Liver (tissue), 9 donors: ENCODE data around the gene EML4. TPM values are rescaled to one million over a fixed set of nuclear protein-coding genes. Genes with fewer than 3 reads are reported as not detected.
"Not testable (repeated sequence)": the region's sequence is repeated elsewhere in the genome, so short reads cannot be mapped to it uniquely, and the experiment has no call there.

Experiments used
- DNase-seq: peaks from one replicate; pipeline ENCODE4 v3.0.0-alpha.2; 2017; ENCODE audit warnings: low spot score
- H3K27ac ChIP-seq, 2 donors: one replicate each; pipeline ENCODE4 v1.7.0; 2013; ENCODE audit warnings: inconsistent platforms in 2 of 2, low read length in 2 of 2, control low read depth in 1 of 2, low read depth in 1 of 2, mild to moderate bottlenecking in 1 of 2
- H3K27me3 ChIP-seq, 4 donors: one replicate each; pipeline versions ENCODE4 v1.6.1 to v1.7.0; 2013; ENCODE audit warnings: low read length in 3 of 4, inconsistent platforms in 1 of 4, mild to moderate bottlenecking in 1 of 4, moderate library complexity in 1 of 4; ENCODE audit not compliant: control insufficient read depth in 4 of 4, insufficient read depth in 4 of 4
- H3K36me3 ChIP-seq, 4 donors: one replicate each; pipeline versions ENCODE4 v1.6.1 to v1.7.0; 2013; ENCODE audit warnings: low read length in 3 of 4, mild to moderate bottlenecking in 3 of 4, low read depth in 1 of 4, moderate library complexity in 1 of 4; ENCODE audit not compliant: control insufficient read depth in 4 of 4, insufficient read depth in 3 of 4
- H3K4me1 ChIP-seq, 4 donors: one replicate each; pipeline versions ENCODE4 v1.6.1 to v1.7.0; 2013; ENCODE audit warnings: low read length in 3 of 4, mild to moderate bottlenecking in 3 of 4, moderate library complexity in 1 of 4; ENCODE audit not compliant: control insufficient read depth in 4 of 4, insufficient read depth in 4 of 4
- H3K4me3 ChIP-seq, 3 donors: one replicate each; pipeline versions ENCODE4 v1.6.1 to v1.7.0; 2013; ENCODE audit warnings: low read length in 3 of 3, control low read depth in 1 of 3, low read depth in 1 of 3, mild to moderate bottlenecking in 1 of 3
- H3K9ac ChIP-seq, 2 donors: one replicate each; pipeline ENCODE4 v1.7.0; 2013; ENCODE audit warnings: low read length in 2 of 2, mild to moderate bottlenecking in 2 of 2, moderate library complexity in 2 of 2, control low read depth in 1 of 2, low read depth in 1 of 2
- H3K9me3 ChIP-seq, 4 donors: one replicate each; pipeline versions ENCODE4 v1.6.1 to v1.7.0; 2013; ENCODE audit warnings: low read length in 3 of 4; ENCODE audit not compliant: control insufficient read depth in 4 of 4
- CTCF ChIP-seq: fragments of 150-350 bp; IDR thresholded peaks from 2 replicates; pipeline ENCODE4 v1.5.1; 2017; ENCODE audit warnings: improper control_type of control experiment, low read depth, low read length; ENCODE audit not compliant: missing input control
- EGR1 ChIP-seq, 2 donors: IDR thresholded peaks; 2 replicates each; pipeline ENCODE4 v1.6.1; 2016 to 2018; ENCODE audit warnings: antibody characterized with exemption in 2 of 2, low read depth in 2 of 2
- FOXA2 ChIP-seq: IDR thresholded peaks from 2 replicates; pipeline ENCODE4 v1.6.1; 2016; ENCODE audit warnings: antibody characterized with exemption
- GABPA ChIP-seq, 2 donors: IDR thresholded peaks in 1 of 2; conservative IDR thresholded peaks in 1 of 2; 2 replicates each; pipeline ENCODE4 v1.6.1; 2016; ENCODE audit warnings: antibody characterized with exemption in 2 of 2, mild to moderate bottlenecking in 1 of 2, moderate library complexity in 1 of 2
- HNF4A ChIP-seq, 2 donors: conservative IDR thresholded peaks; 2 replicates each; pipeline ENCODE4 v1.6.1; 2016; ENCODE audit warnings: antibody characterized with exemption in 2 of 2, mild to moderate bottlenecking in 2 of 2
- HNF4G ChIP-seq: IDR thresholded peaks from 2 replicates; pipeline ENCODE4 v1.6.1; 2016; ENCODE audit warnings: antibody characterized with exemption
- JUND ChIP-seq, 2 donors: IDR thresholded peaks; 2 replicates each; pipeline ENCODE4 v1.6.1; 2016; ENCODE audit warnings: antibody characterized with exemption in 2 of 2
- NR2F2 ChIP-seq: IDR thresholded peaks from 2 replicates; pipeline ENCODE4 v1.6.1; 2016; ENCODE audit warnings: antibody characterized with exemption
- RAD21 ChIP-seq, 2 donors: IDR thresholded peaks; 2 replicates each; pipeline ENCODE4 v1.6.1; 2016; ENCODE audit warnings: antibody characterized with exemption in 2 of 2, mild to moderate bottlenecking in 2 of 2
- RXRA ChIP-seq, 2 donors: IDR thresholded peaks; 2 replicates each; pipeline ENCODE4 v1.6.1; 2017 to 2018; ENCODE audit warnings: antibody characterized with exemption in 2 of 2, mild to moderate bottlenecking in 1 of 2
- SP1 ChIP-seq: IDR thresholded peaks from 2 replicates; pipeline ENCODE4 v1.6.1; 2018; ENCODE audit warnings: antibody characterized with exemption, mild to moderate bottlenecking
- ZBTB33 ChIP-seq: IDR thresholded peaks from 2 replicates; pipeline ENCODE4 v1.6.1; 2016; ENCODE audit warnings: antibody characterized with exemption
- WGBS: extraction: QIAGEN DNeasy Blood & Tissue Kit; methylation state at CpG from one replicate; pipeline ENCODE4 v1.1.7; 2013; 5-methylcytosine and 5-hydroxymethylcytosine counted together
- polyA plus RNA-seq, 2 donors: library from polyadenylated mRNA; stranded (reverse) in 1 of 2; unstranded in 1 of 2; fragments of 200-250 nt in 1 of 2; fragments of >200 nt in 1 of 2; fragmentation: Nextera tagmentation in 1 of 2; extraction: Ambion mirVana in 1 of 2; gene quantifications; one replicate each; pipeline versions ENCODE4 v1.2.1 to v1.2.3, GENCODE V29; 2013 to 2015
- total RNA-seq, 2 donors: library from RNA; depleted of rRNA; stranded (reverse); fragments of >200 nt; gene quantifications; one replicate each; pipeline ENCODE4 v1.2.3, GENCODE V29; 2014
- TF ChIP-seq, protein P1 (sequence below): IDR thresholded peaks from 2 replicates; pipeline ENCODE4 v1.6.1; 2016; ENCODE audit warnings: antibody characterized with exemption, mild to moderate bottlenecking
- TF ChIP-seq, protein P2 (sequence below): IDR thresholded peaks from 2 replicates; pipeline ENCODE4 v1.6.1; 2016; ENCODE audit warnings: antibody characterized with exemption
- donor health status: healthy.
- donor health status: healthy.
- donor health status: healthy.
- donor health status: healthy.
- donor health status: healthy.

The EML4 gene
- total and polyA plus RNA-seq, 4 donors = 12.8 to 49.6 (median 34.8) TPM

- H3K36me3 ChIP-seq = no peaks in the 10 kb centered on the region
- no peaks in the 10 kb centered on the region for H3K9me3 ChIP-seq
- no peak for DNase-seq
- no peak overlapping the region for H3K4me3 ChIP-seq
- H3K27ac ChIP-seq = peak overlapping the region in 1 of 2 donors; percentile 97
- 47% methylated on average over 1 of the region's 1 CpG for WGBS
- peaks cover 12 to 31% (median 14%) of the 10 kb centered on the region in 4 donors for H3K4me1 ChIP-seq
- H3K9ac ChIP-seq = peak overlapping the region in 1 of 2 donors; percentile 66
- H3K27me3 ChIP-seq = no peaks in the 10 kb centered on the region
- no peak for TF ChIP-seq GABPA (IDR thresholded peaks at IDR 0.05 in 1 of 2, conservative IDR thresholded peaks at IDR 0.05 in 1 of 2)
- no peak for TF ChIP-seq SP1
- no peak for TF ChIP-seq RAD21 (IDR thresholded peaks at IDR 0.05)
- TF ChIP-seq HNF4A (conservative IDR thresholded peaks at IDR 0.05) = no peak
- TF ChIP-seq NR2F2 = no peak
- no peak for TF ChIP-seq ZBTB33
- TF ChIP-seq, protein P1, sequence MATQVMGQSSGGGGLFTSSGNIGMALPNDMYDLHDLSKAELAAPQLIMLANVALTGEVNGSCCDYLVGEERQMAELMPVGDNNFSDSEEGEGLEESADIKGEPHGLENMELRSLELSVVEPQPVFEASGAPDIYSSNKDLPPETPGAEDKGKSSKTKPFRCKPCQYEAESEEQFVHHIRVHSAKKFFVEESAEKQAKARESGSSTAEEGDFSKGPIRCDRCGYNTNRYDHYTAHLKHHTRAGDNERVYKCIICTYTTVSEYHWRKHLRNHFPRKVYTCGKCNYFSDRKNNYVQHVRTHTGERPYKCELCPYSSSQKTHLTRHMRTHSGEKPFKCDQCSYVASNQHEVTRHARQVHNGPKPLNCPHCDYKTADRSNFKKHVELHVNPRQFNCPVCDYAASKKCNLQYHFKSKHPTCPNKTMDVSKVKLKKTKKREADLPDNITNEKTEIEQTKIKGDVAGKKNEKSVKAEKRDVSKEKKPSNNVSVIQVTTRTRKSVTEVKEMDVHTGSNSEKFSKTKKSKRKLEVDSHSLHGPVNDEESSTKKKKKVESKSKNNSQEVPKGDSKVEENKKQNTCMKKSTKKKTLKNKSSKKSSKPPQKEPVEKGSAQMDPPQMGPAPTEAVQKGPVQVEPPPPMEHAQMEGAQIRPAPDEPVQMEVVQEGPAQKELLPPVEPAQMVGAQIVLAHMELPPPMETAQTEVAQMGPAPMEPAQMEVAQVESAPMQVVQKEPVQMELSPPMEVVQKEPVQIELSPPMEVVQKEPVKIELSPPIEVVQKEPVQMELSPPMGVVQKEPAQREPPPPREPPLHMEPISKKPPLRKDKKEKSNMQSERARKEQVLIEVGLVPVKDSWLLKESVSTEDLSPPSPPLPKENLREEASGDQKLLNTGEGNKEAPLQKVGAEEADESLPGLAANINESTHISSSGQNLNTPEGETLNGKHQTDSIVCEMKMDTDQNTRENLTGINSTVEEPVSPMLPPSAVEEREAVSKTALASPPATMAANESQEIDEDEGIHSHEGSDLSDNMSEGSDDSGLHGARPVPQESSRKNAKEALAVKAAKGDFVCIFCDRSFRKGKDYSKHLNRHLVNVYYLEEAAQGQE = no peak
- TF ChIP-seq RXRA (IDR thresholded peaks at IDR 0.05) = no peak
- TF ChIP-seq HNF4G = no peak
- TF ChIP-seq FOXA2 = no peak
- TF ChIP-seq, protein P2, sequence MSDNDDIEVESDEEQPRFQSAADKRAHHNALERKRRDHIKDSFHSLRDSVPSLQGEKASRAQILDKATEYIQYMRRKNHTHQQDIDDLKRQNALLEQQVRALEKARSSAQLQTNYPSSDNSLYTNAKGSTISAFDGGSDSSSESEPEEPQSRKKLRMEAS = no peak
- no peak for TF ChIP-seq CTCF
- no peak for TF ChIP-seq JUND (IDR thresholded peaks at IDR 0.05)
- TF ChIP-seq EGR1 (IDR thresholded peaks at IDR 0.05; ENCODE audit: low read depth in 2 of 2) = no peak
Observed at GRCh38 chr2:42172566-42172965, 3.4 kb downstream of the EML4 start.

- H3K4me3 ChIP-seq, DNase-seq, H3K9me3 ChIP-seq, H3K36me3 ChIP-seq, H3K9ac ChIP-seq, H3K27ac ChIP-seq, H3K27me3 ChIP-seq: not testable (repeated sequence)
- 98% methylated on average over 2 of the region's 2 CpGs for WGBS
- peaks cover 13 to 33% (median 15%) of the 10 kb centered on the region in 4 donors for H3K4me1 ChIP-seq
Observed at GRCh38 chr2:42173467-42173866, 4.3 kb downstream of the EML4 start.
